A673 (cell line): Measurements from ENCODE around the gene RBBP8.

Experiments used
- EZH2 ChIP-seq: fragments of 200-600 bp; sonication (generic); IDR thresholded peaks from 2 replicates; pipeline ENCODE4 v1.6.1; 2017; ENCODE audit warnings: borderline replicate concordance, low read depth, mild to moderate bottlenecking, mixed read lengths, antibody characterized with exemption, low read length; ENCODE audit not compliant: poor library complexity, severe bottlenecking
- TF ChIP-seq, protein P1 (sequence below): fragments of 300-800, 200-600 bp; sonication (generic); conservative IDR thresholded peaks from 2 replicates; pipeline ENCODE4 v1.5.1; 2017; ENCODE audit warnings: low read depth, mild to moderate bottlenecking, antibody characterized with exemption, low read length, moderate library complexity, mixed read lengths

DNA sequence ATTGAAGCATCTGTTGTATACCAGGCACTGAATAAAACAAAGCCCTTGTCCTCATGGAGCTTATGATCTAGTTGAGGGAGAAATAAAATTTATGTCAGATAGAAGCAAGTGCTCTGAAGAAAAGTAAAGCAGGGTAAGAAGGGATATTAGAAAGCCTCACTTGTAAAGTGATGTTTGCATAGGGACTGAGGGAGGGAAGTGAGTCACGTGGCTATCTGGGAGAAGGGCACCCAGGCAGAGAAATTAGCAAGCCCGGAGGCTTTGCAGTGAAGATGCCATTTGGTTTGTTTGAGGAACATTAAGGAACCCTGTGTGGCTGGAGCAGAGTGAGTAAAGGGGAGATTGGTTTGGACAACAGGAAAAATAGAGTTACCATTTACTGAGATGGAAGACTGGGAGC, 52.1 kb downstream of the RBBP8 start:
- TF ChIP-seq, protein P1, sequence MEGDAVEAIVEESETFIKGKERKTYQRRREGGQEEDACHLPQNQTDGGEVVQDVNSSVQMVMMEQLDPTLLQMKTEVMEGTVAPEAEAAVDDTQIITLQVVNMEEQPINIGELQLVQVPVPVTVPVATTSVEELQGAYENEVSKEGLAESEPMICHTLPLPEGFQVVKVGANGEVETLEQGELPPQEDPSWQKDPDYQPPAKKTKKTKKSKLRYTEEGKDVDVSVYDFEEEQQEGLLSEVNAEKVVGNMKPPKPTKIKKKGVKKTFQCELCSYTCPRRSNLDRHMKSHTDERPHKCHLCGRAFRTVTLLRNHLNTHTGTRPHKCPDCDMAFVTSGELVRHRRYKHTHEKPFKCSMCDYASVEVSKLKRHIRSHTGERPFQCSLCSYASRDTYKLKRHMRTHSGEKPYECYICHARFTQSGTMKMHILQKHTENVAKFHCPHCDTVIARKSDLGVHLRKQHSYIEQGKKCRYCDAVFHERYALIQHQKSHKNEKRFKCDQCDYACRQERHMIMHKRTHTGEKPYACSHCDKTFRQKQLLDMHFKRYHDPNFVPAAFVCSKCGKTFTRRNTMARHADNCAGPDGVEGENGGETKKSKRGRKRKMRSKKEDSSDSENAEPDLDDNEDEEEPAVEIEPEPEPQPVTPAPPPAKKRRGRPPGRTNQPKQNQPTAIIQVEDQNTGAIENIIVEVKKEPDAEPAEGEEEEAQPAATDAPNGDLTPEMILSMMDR: no peak
- no peak for TF ChIP-seq EZH2
